Measurements from ENCODE around the gene NR4A2.

NR4A2 gene

DNA sequence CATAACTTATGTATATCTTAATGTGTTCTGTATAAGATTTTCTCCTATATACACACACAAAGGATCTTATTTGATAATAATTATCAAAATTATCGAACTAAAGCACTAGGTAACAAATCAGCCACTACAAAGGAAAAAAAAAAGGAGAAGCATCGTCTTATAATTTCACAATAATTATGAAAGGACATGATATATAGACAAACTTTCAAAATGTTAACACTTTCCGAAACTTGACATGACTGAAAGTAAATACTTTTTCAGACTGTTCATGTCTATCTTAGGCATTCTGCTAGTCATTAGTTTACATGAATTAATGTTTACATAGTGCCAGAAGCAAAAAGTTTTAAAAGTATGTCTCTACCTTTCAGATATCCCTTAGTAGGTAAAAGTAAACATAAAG, 7.3 kb upstream of the NR4A2 start:
- DNase-seq, result no peak

GRCh38 chr2:156339110-156339847, 6.8 kb upstream of the NR4A2 start:
- no peak for DNase-seq

- DNase-seq, result no peak
These were observed 6.1 kb upstream of the NR4A2 start for GRCh38 chr2:156338578-156338977.

DNA sequence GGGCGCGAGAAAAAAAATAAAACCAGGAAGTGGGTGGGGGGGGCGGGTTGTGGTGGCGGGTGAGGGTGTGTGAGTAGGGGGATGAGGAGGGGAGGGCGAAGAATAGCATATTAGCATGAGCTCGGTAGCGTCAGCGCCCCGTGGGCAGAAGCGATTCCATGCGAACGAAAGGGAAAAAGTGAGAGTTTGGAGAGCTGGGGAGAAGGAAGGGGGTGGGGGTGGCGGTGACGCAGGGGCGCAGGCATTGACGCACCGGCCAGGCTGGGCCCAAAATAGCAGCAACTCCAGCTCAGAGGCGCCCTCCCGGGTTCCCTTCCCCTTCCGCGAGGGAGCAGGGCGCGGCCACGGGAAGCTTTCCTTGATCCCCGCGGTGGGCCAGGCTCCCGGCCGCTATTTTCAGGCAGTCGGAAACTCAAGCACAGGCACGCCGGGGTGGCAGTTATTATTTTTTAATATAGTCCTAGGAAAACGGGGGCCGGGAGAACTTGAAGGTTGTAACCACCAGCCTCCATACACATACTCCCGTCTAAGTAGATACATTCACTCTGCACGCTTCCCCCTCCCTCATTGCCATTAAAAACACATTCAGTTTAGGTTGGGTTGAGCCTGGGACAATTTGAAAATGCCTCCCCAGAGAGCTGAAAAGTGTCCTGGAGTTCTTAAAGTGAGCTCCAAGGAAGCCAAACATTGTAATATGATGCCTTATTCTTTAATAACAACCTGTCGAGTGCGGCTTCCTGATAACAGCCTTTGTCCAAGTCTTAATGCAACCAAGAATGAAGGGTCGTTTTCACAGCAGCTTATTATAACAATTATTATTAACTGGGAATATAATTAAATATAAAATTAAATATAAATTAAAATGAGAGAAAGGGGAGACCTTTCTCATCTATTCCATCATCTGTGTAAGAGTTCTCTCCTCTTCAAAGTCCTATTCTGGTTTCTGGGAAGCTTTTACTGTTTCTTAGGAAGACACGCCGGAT, 2.3 kb upstream of the NR4A2 start:
- DNase-seq, result peak; percentile 24

GRCh38 chr2:156333951-156334495, 1.5 kb upstream of the NR4A2 start:
- DNase-seq, result no peak

DNA sequence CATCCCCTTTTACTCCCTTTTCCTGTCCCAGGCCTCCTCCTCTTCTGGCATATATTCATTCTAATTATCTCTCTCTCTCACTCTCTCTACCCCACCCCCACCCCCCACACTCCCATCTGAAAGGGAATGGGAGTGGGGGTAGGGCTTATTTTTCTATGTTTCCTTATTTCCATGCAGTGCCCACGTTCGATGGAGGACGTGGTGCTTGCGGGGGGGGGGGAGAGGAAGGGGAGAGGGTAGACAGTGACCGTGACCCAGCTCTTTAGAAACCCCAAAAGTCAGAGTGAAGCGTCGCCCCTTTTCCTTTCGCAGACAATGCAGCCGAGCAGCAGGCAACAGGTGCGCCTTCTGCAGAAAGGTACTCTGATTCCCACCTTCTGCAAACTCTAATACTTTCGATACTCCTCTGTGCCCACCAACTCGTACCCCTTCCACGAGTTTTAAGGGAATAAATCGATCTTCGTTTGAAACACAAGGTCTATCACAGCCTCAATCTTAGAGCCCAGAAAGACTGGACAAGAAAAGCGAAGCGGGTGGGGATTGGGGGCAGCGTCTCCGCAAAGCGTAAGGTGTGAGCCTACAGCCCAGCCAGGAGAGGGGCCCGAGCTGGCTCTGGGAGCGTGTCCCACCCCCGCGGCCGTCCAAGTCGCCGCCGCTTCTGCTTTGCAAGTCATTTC, 891 bp upstream of the NR4A2 start:
- no peak for DNase-seq

GRCh38 chr2:156332284-156332533, 312 bp downstream of the NR4A2 start:
- DNase-seq, result no peak

- peak; percentile 11 for DNase-seq
These were observed 793 bp downstream of the NR4A2 start for GRCh38 chr2:156331572-156332283.

GRCh38 chr2:156329927-156330726, 2.4 kb downstream of the NR4A2 start:
- DNase-seq, result no peak

DNA sequence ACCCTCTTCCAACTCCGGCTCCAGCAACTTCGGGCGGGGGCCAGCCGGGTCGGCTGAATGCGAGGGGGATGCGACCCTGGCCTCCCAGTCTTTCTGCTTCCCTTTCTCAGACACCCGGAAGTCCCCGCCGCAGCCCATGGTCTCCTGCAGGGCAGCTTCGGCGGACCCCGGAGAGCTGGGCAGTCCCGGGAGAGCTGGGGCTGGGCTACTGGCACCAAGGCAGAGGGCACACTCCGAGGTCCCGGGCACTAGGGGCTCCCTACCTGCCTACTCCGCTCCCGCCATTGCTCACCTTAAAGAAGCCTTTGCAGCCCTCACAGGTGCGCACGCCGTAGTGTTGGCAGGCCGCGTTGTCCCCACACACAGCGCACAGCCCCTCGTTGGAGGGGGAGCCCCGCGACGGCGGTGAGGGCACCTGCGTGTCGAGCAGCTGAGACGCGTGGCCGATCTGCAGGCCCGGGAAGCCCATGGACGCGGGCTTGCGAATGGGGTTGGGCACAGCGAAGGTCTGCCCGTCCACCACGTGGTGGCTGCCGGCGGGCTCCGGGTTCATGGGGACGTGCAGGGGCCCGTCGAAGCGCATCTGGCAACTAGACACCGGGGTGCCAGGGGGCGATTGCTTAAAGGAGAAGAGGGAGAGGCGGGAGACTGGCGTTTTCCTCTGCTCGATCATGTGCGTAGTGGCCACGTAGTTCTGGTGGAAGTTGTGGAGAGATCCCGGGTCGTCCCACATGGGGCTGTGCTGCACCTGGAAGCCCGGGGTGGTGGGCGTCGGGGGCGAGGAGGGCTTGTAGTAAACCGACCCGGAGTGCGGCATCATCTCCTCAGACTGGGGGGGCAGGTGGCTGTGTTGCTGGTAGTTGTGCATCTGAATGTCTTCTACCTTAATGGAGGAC, 3.2 kb downstream of the NR4A2 start:
- no peak for DNase-seq

GRCh38 chr2:156327835-156328695, 4.5 kb downstream of the NR4A2 start:
- no peak for DNase-seq

GRCh38 chr2:156326526-156327095, 5.9 kb downstream of the NR4A2 start:
- no peak for DNase-seq

- no peak for DNase-seq
These were observed 6.6 kb downstream of the NR4A2 start for GRCh38 chr2:156325688-156326525.

GRCh38 chr2:156323754-156324153, 8.8 kb downstream of the NR4A2 start:
- no peak for DNase-seq

- DNase-seq, result no peak
These were observed 9.8 kb downstream of the NR4A2 start for GRCh38 chr2:156322686-156323231.

DNA sequence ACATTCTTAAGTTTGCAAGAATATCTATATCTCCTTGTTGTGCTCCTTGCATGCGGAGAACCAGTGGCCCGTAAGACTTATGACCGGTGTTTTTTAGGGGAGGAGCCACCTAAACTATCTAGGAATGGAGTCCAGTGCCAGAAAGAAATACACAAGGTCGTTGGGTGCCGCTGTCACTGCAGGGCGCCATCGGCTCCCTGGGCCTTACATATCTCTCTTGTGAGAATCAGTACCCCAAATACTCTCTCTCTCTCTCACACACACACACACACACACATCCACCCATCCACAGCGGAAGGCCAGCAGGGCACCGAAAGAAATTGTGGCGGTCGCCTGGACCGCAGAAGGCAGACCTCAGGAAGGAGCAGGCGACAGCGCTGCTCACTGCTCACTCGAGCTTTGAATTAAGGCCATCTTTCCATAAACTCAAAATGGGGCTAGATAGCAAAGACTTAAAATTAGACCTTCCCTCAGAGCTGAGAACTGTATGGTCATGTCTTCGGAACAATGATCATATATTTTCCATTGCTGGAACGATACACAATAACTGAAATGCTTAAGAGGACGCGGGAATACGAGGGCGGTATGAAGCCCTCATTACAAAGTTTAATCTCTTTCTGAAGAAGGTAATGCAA, 10.4 kb downstream of the NR4A2 start:
- no peak for DNase-seq

DNA sequence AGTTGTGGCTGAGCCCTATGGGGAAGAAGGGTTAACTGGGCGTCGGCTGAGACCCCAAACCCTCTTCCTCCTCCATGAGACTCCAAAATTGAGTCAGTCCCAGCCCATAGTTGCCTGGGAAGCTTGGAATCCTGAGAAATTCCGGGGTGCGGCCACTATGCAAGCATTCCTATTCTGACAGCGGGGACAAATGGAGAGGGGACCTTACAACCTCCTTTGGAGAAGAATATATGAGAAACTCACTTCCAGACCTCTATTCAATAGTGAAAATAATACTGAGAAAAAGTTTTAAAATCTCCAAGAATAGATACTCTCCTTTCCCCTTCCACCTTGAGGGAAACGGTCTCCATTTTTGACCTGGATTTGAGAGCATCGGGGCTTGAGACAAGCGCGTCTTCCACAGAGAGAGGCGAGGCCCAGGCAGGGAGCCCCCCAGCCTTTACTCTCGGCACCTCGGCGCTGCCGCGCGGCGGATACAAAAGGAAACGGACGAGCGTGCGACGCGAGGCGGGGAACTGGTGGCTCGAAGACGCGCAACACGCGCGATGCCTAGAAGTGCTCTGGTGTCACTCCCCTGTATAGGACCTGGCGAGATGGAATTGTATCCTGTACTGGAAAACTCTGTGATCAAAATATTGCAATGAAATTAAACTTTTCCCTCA, 11.1 kb downstream of the NR4A2 start:
- DNase-seq, result no peak
